Measurements from ENCODE around the gene CCDC71L.

Gene CCDC71L

DNA sequence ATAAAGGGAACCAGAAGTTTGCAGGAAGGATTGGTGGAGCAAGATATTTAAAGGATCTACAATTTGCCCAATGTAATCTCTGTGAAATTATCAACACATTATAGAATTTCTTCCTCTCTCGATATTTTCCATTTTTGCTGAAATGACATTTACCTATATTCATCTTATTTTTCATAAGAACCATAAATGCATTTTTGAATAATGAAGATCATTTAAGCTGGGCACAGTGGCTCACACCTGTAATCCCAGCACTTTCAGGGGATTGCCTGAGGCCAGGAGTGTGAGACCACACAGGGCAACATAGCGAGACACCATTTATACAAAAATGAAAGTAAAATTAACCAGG, 37.7 kb downstream of the CCDC71L start:
- no peak for DNase-seq

DNA sequence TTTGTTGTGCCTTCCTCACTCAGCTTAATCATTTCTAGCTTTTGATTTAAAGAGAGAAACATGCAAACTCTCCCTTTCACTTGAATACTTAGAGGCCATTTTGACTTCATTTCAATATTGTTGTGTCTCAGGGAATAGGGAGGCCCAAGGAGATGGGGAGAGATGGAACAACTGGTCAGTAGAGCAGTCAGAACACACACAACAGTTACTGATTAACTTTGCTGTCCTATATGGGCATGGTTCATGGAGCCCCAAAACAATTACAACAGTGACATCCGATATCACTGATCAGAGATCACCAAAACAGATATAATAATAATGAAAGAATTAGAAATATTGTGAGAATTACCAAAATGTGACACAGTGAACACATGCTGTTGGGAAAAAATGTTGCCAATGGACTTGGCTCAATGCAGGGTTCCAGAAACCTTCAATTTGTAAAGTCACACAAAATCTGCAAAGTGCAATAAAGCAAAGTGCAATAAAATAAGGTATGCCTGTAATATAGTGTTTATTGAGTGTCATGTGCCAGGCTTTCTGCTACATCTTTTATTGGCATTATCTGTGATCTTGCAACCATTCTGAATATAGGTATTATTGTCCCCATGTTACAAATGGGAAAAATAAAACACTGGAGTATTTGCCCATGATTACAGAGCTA, 38.2 kb downstream of the CCDC71L start:
- no peak for DNase-seq

DNA sequence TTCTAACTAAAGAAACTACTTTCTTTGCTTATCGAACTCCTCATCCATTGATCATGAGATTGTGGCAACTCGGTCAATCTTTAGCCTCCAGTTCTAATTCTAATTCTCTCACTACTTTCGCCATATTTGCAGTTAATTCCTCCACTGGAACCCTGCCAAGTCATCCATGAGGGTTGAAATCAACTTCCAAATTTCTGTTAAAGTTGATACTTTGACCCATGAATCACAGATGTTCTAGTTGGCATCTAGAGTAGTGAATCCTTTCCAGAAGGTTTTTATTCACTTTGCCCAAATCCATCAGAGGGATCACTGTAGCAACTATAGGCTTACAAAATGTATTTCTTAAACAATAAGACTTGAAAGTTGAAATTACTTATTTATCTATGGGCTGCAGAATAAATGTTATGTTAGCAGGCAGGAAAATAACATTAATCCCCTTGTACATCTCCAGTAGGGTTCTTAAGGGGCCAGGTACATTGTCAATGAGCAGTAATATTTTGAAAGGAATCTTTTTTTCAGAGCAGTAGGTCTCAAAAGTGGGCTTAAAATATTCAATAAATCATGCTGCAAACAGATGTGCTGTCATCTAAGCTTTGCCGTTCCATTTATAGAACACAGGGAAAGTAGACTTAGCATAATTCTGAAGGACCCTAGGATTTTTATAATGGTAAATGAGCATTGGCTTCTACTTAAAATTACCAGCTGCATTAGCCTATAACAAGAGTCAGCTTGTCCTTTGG, 39.4 kb downstream of the CCDC71L start:
- DNase-seq, result no peak

DNA sequence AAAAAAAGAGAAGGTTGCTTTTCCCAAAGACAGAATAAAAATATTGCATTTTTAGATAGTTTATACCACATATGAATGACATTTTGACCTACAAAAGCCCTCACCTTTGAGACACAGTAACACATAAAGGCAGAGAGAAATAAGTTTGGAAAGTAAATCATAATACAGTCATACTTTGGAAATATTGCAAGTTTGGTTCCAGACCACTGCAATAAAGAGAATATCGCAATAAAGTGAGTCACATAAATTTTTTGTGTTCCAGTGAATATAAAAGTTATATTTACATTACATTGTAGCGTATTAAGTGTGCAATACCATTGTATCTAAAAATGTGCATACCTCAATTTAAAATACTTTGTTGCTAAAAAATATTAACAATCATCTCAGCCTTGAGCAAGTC, 40.3 kb downstream of the CCDC71L start:
- no peak for DNase-seq

DNA sequence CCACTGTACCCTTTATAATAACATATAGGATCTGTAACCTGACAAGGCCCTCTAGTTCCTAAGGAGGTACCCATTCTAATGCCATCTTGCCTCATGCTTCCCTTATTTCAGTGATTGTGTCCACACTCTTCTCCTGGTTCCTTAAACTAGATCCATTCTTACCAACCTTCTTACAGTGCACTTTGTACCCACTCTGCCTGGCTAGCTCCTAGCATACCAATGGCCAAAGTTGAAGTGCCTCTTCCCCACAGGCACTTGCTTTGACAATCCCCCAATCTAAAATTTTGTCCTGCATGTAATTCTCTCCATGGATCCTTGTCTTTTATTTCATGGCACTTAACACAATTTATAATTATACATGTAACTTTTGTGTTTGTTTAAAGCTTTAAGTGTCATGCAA, 40.9 kb downstream of the CCDC71L start:
- DNase-seq, result no peak

DNA sequence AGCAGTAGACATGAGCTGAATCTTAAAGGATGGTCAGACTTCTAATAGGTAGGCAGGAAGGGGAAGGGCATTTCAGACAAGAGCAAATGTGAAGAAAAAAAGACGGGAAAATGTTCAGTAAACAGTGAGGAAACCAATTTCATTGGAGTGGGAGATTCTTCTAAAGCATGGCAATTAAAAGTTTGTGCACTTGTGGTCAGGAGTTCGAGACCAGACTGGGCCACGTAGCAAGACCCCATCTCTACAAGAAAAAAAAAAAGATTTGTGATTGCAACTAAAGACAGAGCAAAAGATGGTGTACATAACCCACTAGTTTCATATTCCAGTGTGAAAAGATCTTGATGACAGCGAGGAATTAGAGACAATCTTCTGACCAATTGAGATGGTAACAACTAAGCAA, 41.7 kb downstream of the CCDC71L start:
- no peak for DNase-seq

DNA sequence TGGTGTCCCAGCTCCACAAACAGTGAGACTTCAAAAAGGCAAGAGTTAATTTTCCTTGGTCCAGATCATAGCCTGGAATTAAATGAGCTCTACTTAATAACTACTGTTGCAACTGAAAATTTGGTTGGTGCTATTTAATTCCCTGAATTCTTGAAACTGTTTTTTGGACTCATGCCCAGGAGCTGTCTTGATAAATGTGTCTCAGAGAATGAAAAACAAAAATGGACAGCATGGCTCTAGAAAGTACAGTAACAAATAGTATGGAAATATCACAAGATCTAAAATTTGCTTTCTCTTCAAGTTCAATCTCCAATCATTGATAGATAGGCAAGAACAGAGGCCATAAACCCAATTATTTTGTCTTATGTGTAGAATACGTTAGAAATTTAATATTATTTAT, 42.5 kb downstream of the CCDC71L start:
- DNase-seq, result no peak

DNA sequence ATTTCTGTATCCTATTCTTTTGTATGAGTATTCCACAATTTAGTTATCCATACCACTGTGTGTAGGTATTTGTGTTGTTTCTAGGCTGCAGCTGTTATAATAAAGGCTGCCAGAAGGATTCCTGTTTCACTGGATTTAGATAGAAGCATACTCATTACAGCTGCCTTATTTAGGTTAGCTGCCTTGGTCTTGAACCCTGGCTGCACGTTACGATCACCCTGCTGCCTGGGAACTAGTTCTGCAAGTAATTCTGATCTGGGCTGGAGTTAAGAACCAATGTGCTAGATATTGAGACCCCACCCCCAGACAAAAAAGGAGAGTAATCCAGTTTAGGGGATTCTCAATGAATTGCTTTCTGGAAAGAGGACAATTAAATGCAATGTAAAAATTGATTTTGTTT, 43.1 kb downstream of the CCDC71L start:
- no peak for DNase-seq

DNA sequence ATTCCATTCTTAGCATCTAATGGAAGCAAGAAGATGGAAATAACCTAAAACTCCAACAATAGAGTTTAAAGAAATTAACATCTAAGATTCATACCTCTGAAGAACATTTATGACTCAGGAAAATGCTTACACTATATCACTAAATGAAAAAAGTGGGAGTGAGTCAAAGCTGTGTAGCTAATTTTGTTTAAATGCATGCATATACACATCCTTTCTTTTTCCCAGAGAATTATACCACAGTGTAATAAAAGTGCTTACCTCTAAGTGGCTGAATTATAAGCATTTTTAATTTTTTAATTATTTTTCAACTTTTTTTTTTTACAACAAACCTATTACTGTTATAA, 44.3 kb downstream of the CCDC71L start:
- DNase-seq, result no peak

DNA sequence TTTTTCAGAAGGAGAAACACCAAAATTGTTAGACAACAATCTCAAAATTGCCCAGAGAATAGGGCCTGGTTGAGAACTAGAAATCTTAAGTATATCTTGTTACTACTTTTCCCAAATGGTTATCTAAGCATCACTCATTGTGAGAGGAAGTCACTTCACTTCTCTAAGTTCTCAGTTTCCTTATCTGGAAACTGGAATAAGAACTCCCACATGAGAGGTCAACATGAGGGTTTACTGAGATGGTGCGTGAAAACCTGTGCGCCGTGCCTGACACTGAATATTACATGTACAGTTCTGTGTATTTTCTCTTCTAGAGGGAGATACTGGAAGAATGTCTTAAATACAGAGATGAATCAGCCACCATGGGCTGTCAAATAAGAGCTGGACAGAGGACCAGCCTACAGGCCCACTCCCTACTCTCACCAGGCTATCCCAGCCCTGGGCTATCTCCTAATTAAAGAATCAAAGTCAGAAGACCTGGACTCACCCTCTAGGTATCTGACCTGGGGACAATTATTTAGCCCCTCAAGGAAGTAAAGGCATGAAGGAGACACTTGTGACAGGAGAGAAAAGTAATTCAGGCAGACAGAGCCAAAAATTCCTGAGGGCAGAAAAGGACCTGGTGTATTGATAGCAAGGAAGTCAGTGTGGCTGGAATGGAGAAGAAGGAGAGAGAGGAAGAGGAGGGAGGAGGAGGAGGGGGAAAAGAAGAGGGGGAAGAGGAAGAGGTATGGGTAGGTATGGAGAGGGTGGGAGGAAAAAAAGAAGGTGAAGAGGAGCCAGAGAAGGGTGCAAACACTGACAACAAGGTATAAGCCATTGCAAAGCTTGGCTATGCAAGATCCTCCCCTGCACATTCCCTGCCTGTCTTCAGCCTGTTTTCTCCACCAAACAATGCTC, 44.9 kb downstream of the CCDC71L start:
- DNase-seq, result no peak

DNA sequence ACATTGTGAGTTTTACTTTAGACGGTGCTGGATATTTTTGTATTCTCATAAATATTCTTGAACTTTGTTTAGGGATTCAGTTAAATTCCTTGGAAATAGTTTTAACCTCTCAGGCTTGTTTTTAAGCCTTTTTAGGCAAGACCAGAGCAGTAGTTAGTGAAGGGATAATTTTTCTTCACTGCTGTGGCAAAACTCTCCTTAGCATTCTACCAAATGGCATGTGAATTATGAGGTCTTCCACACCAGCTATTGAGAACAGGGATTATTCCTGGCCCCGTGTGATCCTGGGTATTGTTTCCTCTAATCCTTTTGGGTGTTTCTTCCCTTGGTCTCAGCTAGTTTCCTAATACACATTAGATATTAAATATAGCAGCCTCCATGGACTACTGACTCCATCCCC, 46.2 kb downstream of the CCDC71L start:
- DNase-seq, result no peak

DNA sequence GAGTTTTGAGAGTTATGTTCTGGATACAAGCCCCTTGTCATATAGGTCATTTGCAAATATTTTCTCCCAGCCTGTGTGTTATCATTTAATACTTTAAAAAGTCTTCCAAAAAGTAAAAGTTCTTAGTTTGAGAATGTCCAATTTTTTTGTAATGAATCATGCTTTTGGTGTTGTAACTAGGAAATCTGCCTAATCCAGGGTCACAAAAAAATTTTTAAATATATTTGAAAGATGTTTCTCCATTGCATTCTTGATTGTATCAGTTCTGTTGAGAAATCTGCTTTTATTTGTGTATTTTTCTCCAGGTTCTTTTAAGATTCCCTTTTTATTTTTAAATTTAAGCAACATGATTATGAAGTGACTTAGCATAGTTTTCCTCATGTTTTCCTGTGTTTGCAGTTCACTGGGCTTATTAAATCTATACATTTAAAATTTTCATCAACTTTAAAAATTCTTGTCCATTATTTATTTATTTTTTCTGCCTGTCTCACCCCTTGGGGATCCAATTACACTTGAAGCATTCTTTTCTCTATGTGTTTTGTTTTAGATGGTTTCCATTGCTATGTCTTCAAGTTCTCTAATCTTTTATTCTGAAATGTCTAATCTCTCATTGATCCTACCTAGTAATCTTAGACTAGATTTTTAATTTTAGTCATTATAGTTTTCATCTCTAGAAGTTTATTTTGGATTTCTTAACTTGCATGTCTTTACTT, 47.0 kb downstream of the CCDC71L start:
- DNase-seq, result no peak

DNA sequence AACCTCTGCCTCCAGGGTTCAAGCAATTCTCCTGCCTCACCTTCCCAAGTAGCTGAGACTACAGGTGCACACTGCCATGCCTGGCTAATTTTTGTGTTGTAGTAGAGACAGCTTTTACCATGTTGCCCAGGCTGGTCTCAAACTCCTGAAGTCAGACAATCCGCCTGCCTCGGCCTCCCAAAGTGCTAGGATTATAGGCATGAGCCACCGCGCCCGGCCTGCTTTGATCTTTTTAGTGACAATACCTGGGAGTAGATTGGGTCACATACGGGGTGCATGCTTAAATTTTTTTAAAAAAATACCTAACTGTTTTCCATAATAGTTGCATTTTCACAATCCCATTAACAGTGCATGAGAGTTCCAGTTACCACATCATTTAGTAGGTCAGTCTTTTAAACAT, 47.7 kb downstream of the CCDC71L start:
- DNase-seq, result no peak

DNA sequence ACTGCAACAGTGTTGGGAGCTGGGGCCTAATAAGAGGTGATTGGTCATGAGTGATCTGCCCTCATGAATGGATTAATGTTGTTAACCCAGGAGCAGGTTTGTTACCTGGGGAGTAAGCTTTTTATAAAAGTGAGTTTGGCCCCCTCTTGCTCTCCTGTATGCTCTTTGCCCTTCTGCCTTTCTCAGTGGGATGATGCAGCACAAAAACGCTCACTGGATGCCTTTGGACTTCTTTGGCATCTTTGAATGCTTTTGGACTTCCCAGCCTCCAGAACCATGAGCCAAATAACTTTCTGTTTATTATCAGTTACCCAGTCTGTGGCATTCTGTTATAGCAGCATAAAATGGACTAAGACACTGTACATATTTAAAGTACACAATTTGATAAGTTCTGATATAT, 48.5 kb downstream of the CCDC71L start:
- no peak for DNase-seq

DNA sequence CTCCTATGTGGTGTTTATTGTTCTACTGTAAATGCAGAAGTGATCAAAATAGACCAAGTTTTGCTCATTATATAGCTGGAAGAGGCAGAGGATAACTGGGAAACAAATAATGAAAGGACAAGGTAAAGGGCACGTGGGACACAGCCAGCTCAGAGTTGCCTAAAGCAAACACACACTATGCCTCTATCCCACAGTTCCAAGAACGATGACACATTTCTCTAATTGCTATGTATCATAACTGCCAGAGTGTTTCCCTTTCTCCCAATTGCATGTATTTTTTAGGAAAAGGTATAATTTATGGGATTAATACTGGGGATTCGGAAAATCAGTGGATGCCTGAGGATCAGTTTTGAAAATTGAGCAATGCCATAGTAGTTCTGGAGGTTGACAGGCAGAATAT, 49.0 kb downstream of the CCDC71L start:
- DNase-seq, result no peak

DNA sequence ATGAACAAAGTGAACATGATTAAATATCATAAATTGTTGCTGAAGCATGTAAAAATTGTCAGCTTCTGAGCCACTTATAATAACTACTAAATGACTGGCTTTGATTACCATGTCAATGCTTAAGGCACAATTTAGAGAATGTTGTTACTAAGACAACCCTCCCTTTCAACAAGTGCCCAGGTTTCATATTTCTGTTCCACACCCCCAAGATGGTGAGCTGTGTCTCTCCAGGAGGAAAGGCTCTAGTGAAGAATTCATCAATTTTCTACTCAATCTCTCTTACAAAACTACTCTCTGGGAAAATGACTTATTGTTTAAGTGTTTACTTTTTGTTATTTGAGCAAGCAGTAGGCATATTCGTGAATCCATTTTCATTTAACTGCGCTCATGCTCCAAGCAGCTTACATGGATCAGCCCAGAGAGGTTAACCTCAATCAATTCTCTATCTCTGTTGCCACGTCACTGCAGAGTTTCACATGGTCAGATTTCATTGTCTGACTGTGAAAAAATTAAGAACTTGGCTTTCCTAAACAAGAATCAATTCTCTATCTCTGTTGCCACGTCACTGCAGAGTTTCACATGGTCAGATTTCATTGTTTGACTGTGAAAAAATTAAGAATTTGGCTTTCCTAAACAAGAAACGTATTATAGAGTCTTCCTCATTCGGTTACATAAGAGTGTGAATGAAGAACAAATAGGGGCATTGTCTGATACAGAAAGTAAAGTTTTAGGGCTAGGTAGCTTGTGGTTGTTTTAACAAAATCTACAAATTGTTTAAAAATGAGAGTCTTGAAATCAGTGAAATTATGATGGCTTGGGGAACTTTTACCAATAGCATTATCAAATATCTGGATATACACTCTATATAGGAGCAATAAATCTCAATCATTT, 49.7 kb downstream of the CCDC71L start:
- no peak for DNase-seq

DNA sequence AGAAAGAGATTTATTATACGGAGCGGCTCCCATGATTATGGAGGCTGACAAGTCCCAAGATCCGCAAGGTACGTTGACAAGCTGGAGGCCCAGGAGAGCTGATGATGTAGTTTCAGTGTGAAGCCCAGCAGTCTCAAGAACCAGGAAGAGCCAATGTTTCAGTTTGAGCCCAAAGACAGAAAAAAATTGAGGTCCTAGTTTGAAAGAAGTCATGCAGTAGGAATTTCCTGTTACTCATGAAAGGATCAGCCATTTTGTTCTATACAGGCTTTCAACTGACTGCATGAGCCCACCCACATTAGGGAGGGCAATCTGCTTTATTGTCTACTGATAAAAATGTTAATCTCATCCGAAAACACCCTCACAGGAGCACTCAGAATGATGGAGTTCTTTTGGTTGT, 51.5 kb downstream of the CCDC71L start:
- DNase-seq, result no peak

DNA sequence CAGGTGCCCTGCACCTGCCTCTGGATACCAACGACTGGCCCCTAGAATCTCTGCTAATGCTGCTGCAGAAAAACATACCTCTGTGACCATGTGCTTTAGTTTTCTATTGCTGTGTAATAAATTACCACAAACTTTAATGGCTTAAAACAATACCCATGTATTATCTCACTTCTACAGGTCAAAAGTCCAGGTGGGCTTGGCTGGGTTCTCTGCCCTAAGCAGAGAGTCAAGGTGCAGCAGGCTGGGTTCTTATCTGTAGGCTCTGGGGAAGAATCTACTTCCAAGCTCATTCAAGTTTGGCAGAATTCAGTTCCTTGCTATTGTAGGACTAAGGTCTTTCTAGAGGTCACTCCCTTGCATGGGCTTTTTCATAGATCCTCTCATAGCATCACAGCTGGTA, 52.3 kb downstream of the CCDC71L start:
- no peak for DNase-seq

Measured in NCI-H526 (cell line).